GM12892 (cell line): ENCODE data around the gene CWH43.
"Not testable (repeated sequence)": the region's sequence is repeated elsewhere in the genome, so short reads cannot be mapped to it uniquely, and the experiment has no call there.

Experiments used
- POLR2A ChIP-seq: IDR thresholded peaks from 2 replicates; pipeline ENCODE4 v1.6.1; 2011; ENCODE audit warnings: low read depth, low read length, control low read depth
- POLR2AphosphoS5 ChIP-seq: IDR thresholded peaks from 2 replicates; pipeline ENCODE4 v1.6.1; 2011; ENCODE audit warnings: low read depth, low read length, control low read depth
- TAF1 ChIP-seq: IDR thresholded peaks from 2 replicates; pipeline ENCODE4 v1.6.1; 2011; ENCODE audit warnings: low read depth, mild to moderate bottlenecking, control low read depth, low read length, borderline replicate concordance

GRCh38 chr4:49091883-49092282, 105.8 kb downstream of the CWH43 start:
- TF ChIP-seq POLR2A, POLR2AphosphoS5, TAF1: not testable (repeated sequence)
